Jurkat, Clone E6-1 (cell line): ENCODE measurements around the gene TM4SF1.

Experiments used
- DNase-seq: peaks from one replicate; pipeline ENCODE4 v3.0.0-alpha.2; 2011; ENCODE audit warnings: low read depth, low spot score
- H3K4me3 ChIP-seq: 2 replicates; pipeline ENCODE4 v1.5.1; 2011; ENCODE audit warnings: mild to moderate bottlenecking, low read length, control low read depth, moderate library complexity

Gene TM4SF1

DNA sequence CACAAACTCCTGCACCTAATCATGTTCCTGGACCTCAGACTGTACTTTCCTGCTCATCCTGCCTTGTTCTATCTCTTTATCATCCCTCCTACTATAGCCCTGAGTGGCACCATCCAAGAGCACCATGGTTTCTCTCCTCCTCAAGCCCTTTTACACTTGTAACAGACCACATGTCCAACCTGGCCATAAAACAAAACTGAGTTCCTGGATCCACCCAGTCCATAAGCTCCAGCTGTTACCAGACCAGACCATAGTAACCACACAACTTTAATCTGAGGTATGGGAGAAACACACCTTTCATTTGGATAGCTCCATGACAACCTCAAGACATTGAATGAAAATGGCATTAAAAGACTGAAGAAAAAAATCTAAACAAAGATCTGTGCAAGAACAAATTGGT is 53.1 kb downstream of the TM4SF1 start:
- no peak overlapping the region for H3K4me3 ChIP-seq
- no peak for DNase-seq

DNA sequence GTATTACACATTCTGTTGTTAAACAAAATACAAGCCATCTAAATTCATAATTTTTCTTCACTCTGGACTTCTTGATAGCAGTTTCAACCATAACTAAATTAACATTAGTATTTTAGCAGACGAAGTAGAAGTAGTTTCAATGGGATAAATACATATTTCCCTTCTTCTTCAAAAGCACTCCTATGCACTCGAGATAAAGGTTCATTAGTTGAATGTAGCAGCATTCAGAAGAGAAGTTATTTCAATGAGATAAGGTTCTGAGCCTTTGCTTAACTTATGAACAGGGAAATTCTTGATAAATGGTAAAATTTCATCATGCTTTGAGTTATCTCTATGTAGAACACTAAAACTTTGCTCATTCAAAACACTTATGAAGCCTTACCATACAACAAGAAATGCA is 55.8 kb downstream of the TM4SF1 start:
- H3K4me3 ChIP-seq, result no peak overlapping the region
- DNase-seq, result no peak

GRCh38 chr3:149321136-149321535 is 56.3 kb downstream of the TM4SF1 start:
- no peak overlapping the region for H3K4me3 ChIP-seq
- no peak for DNase-seq

- DNase-seq, result no peak
- no peak overlapping the region for H3K4me3 ChIP-seq
Observed at GRCh38 chr3:149319750-149320149, 57.7 kb downstream of the TM4SF1 start.
